SK-N-SH (cell line): ENCODE results near the gene HS3ST5.

Experiments
- EP300 ChIP-seq, 2 experiments: IDR thresholded peaks; 2 replicates each; pipeline versions ENCODE4 v1.4.0 to v1.6.1; 2012; ENCODE audit warnings: borderline replicate concordance in 1 of 2, low read depth in 1 of 2, low read length in 1 of 2
- EZH2phosphoT487 ChIP-seq: fragments of 200-600 bp; sonication (generic); IDR thresholded peaks from 2 replicates; pipeline ENCODE4 v1.6.1; 2017; ENCODE audit warnings: low read depth, mixed run types, mild to moderate bottlenecking, antibody characterized with exemption, moderate library complexity, borderline replicate concordance
- JUND ChIP-seq: IDR thresholded peaks from 2 replicates; pipeline ENCODE4 v1.4.0; 2012
- RCOR1 ChIP-seq: fragments of 150-350 bp; IDR thresholded peaks from 2 replicates; pipeline ENCODE4 v1.6.1; 2017; ENCODE audit warnings: antibody characterized with exemption, low read length
- TF ChIP-seq, protein P1 (sequence below): fragments of 200-600 bp; sonication (generic); IDR thresholded peaks from 2 replicates; pipeline ENCODE4 v1.6.1; 2017; ENCODE audit warnings: antibody characterized with exemption, mild to moderate bottlenecking, moderate library complexity
- TF ChIP-seq, protein P2 (sequence below): fragments of 150-350 bp; IDR thresholded peaks from 2 replicates; pipeline ENCODE4 v1.6.1; 2017; ENCODE audit warnings: antibody characterized with exemption, low read length, low read depth, borderline replicate concordance
- TF ChIP-seq, protein P3 (sequence below): fragments of 150-350 bp; IDR thresholded peaks from 2 replicates; pipeline ENCODE4 v1.6.1; 2016; ENCODE audit warnings: mild to moderate bottlenecking, low read depth, low read length

DNA sequence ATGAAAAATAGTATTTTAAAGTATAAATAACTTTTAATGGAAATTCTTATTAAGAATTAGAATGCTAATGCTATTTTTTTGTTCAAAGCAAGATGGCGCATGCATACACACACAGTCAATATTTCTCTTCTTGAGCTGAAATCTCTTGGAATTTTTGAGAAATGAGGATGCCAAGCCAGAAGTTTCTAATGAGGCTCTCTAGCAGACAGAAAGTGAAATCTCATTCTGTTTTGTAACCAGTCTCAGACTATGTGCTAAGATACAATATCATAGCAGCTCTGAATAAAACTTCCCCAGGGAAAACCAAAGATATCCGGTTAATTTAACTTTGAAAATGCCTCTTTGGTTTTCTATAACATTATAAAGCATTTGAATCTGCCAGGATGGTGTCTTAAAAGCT lies 274.7 kb downstream of the HS3ST5 start:
- TF ChIP-seq, protein P1, sequence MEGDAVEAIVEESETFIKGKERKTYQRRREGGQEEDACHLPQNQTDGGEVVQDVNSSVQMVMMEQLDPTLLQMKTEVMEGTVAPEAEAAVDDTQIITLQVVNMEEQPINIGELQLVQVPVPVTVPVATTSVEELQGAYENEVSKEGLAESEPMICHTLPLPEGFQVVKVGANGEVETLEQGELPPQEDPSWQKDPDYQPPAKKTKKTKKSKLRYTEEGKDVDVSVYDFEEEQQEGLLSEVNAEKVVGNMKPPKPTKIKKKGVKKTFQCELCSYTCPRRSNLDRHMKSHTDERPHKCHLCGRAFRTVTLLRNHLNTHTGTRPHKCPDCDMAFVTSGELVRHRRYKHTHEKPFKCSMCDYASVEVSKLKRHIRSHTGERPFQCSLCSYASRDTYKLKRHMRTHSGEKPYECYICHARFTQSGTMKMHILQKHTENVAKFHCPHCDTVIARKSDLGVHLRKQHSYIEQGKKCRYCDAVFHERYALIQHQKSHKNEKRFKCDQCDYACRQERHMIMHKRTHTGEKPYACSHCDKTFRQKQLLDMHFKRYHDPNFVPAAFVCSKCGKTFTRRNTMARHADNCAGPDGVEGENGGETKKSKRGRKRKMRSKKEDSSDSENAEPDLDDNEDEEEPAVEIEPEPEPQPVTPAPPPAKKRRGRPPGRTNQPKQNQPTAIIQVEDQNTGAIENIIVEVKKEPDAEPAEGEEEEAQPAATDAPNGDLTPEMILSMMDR, result no peak
- TF ChIP-seq JUND, result no peak
- no peak for TF ChIP-seq EP300 (IDR thresholded peaks at IDR 0.05; ENCODE audit: borderline replicate concordance in 1 of 2, low read depth in 1 of 2, low read length in 1 of 2)
- no peak for TF ChIP-seq EZH2phosphoT487
- TF ChIP-seq, protein P2, sequence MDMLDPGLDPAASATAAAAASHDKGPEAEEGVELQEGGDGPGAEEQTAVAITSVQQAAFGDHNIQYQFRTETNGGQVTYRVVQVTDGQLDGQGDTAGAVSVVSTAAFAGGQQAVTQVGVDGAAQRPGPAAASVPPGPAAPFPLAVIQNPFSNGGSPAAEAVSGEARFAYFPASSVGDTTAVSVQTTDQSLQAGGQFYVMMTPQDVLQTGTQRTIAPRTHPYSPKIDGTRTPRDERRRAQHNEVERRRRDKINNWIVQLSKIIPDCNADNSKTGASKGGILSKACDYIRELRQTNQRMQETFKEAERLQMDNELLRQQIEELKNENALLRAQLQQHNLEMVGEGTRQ, result no peak
- TF ChIP-seq, protein P3, sequence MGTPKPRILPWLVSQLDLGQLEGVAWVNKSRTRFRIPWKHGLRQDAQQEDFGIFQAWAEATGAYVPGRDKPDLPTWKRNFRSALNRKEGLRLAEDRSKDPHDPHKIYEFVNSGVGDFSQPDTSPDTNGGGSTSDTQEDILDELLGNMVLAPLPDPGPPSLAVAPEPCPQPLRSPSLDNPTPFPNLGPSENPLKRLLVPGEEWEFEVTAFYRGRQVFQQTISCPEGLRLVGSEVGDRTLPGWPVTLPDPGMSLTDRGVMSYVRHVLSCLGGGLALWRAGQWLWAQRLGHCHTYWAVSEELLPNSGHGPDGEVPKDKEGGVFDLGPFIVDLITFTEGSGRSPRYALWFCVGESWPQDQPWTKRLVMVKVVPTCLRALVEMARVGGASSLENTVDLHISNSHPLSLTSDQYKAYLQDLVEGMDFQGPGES, result no peak
- TF ChIP-seq RCOR1, result no peak
